ENCODE data around the gene HSPA4. TPM values are rescaled to one million over a fixed set of nuclear protein-coding genes. Genes with fewer than 3 reads are reported as not detected.

Gene HSPA4
- total RNA-seq, 1 donor from 2014 or later: 112 TPM

GRCh38 chr5:133116601-133117000 is 64.8 kb downstream of the HSPA4 start:
- no peaks in the 10 kb centered on the region for H3K27me3 Mint-ChIP-seq (ENCODE audit: low read depth)
- H3K4me3 Mint-ChIP-seq (ENCODE audit: unreplicated experiment): no peak overlapping the region
- peaks cover 10% of the 10 kb centered on the region for H3K4me1 Mint-ChIP-seq (ENCODE audit: low read depth)
- H3K27ac Mint-ChIP-seq (ENCODE audit: unreplicated experiment): no peak overlapping the region
- TF ChIP-seq CTCF (IDR thresholded peaks at IDR 0.05): no peak
- DNase-seq (ENCODE audit: low spot score): no peak
- no peaks in the 10 kb centered on the region for H3K36me3 Mint-ChIP-seq (ENCODE audit: low read depth)
- H3K9me3 Mint-ChIP-seq (ENCODE audit: low read depth): no peaks in the 10 kb centered on the region

GRCh38 chr5:133117166-133117911 is 65.5 kb downstream of the HSPA4 start:
- DNase-seq (ENCODE audit: low spot score): no peak
- H3K4me1 Mint-ChIP-seq (ENCODE audit: low read depth): peaks cover 10% of the 10 kb centered on the region
- TF ChIP-seq CTCF (IDR thresholded peaks at IDR 0.05): no peak
- no peaks in the 10 kb centered on the region for H3K36me3 Mint-ChIP-seq (ENCODE audit: low read depth)
- no peaks in the 10 kb centered on the region for H3K27me3 Mint-ChIP-seq (ENCODE audit: low read depth)
- no peak overlapping the region for H3K4me3 Mint-ChIP-seq (ENCODE audit: unreplicated experiment)
- H3K27ac Mint-ChIP-seq (ENCODE audit: unreplicated experiment): no peak overlapping the region
- H3K9me3 Mint-ChIP-seq (ENCODE audit: low read depth): no peaks in the 10 kb centered on the region

GRCh38 chr5:133117912-133118445 is 66.2 kb downstream of the HSPA4 start:
- Mint-ChIP-seq H3K9me3 (ENCODE audit: low read depth) (no peaks in the 10 kb centered on the region), H3K27ac (ENCODE audit: unreplicated experiment) (no peak overlapping the region)
- DNase-seq (ENCODE audit: low spot score): no peak

GRCh38 chr5:133118741-133119140 is 66.9 kb downstream of the HSPA4 start:
- H3K9me3 Mint-ChIP-seq (ENCODE audit: low read depth): no peaks in the 10 kb centered on the region
- no peak overlapping the region for H3K4me3 Mint-ChIP-seq (ENCODE audit: unreplicated experiment)
- no peaks in the 10 kb centered on the region for H3K27me3 Mint-ChIP-seq (ENCODE audit: low read depth)
- H3K4me1 Mint-ChIP-seq (ENCODE audit: low read depth): peaks cover 4% of the 10 kb centered on the region
- TF ChIP-seq CTCF (IDR thresholded peaks at IDR 0.05): no peak
- no peak overlapping the region for H3K27ac Mint-ChIP-seq (ENCODE audit: unreplicated experiment)
- no peaks in the 10 kb centered on the region for H3K36me3 Mint-ChIP-seq (ENCODE audit: low read depth)
- no peak for DNase-seq (ENCODE audit: low spot score)

More at GRCh38 chr5:133117912-133118445, 66.2 kb downstream of the HSPA4 start:
- no peak for TF ChIP-seq CTCF (IDR thresholded peaks at IDR 0.05)
- H3K4me1 Mint-ChIP-seq (ENCODE audit: low read depth): peaks cover 10% of the 10 kb centered on the region
- no peaks in the 10 kb centered on the region for H3K27me3 Mint-ChIP-seq (ENCODE audit: low read depth)
- no peaks in the 10 kb centered on the region for H3K36me3 Mint-ChIP-seq (ENCODE audit: low read depth)
- no peak overlapping the region for H3K4me3 Mint-ChIP-seq (ENCODE audit: unreplicated experiment)

GRCh38 chr5:133119233-133119711 is 67.5 kb downstream of the HSPA4 start:
- Mint-ChIP-seq H3K4me3 (ENCODE audit: unreplicated experiment) (no peak overlapping the region), H3K9me3 (ENCODE audit: low read depth) (no peaks in the 10 kb centered on the region), H3K27me3 (ENCODE audit: low read depth) (peaks cover 1% of the 10 kb centered on the region), H3K4me1 (ENCODE audit: low read depth) (peaks cover 4% of the 10 kb centered on the region), H3K36me3 (ENCODE audit: low read depth) (no peaks in the 10 kb centered on the region), H3K27ac (ENCODE audit: unreplicated experiment) (no peak overlapping the region)
- no peak for DNase-seq (ENCODE audit: low spot score)
- TF ChIP-seq CTCF (IDR thresholded peaks at IDR 0.05): no peak
